ENCODE data around the gene KLHL40.

KLHL40 gene

GRCh38 chr3:42678447-42678846 lies 6.9 kb upstream of the KLHL40 start:
- DNase-seq (ENCODE audit: low spot score) = no peak
- in situ Hi-C loops (cut with MboI; ENCODE audit: low sequenced_read_pairs, unreplicated experiment) = no loop called here
- TF ChIP-seq CTCF (IDR thresholded peaks at IDR 0.05; ENCODE audit: borderline replicate concordance, control extremely low read depth, extremely low read depth, insufficient read depth, missing control alignments) = no peak

- TF ChIP-seq CTCF (IDR thresholded peaks at IDR 0.05; ENCODE audit: borderline replicate concordance, control extremely low read depth, extremely low read depth, insufficient read depth, missing control alignments) = no peak
- in situ Hi-C loops (cut with MboI; ENCODE audit: low sequenced_read_pairs, unreplicated experiment) = no loop called here
- no peak for DNase-seq (ENCODE audit: low spot score)
Observed at GRCh38 chr3:42680271-42680670, 5.1 kb upstream of the KLHL40 start.

- TF ChIP-seq CTCF (IDR thresholded peaks at IDR 0.05; ENCODE audit: borderline replicate concordance, control extremely low read depth, extremely low read depth, insufficient read depth, missing control alignments) = no peak
- no peak for DNase-seq (ENCODE audit: low spot score)
- in situ Hi-C loops (cut with MboI; ENCODE audit: low sequenced_read_pairs, unreplicated experiment) = no loop called here
Observed at GRCh38 chr3:42680806-42681205, 4.5 kb upstream of the KLHL40 start.

DNA sequence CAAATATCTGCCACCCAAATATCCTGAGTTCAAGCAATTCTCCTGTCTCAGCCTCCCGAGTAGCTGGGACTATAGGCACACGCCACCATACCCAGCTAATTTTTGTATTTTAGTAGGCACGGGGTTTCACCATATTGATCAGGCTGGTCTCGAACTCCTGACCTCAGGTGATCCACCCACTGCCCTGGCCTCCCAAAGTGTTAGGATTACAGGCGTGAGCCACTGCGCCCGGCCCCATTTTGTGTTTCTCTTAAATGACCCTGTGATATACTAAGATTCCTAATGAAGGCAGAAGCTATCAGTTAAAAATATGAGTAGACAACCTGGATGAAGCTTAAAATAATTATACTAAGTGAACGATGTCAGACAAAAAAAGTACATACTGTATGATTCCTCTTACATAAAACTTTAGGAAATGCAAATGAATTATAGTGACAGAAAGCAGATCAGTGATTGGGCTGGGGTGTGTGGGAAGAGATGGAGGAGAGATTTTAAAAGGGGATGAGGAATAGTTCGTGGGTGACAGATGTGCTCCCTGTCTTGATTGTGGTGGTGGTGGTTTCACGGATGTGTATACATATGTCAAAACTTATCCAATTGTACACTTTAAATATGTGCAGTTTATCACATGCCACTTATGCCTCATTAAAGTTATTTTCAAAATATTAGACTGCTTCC lies 3.8 kb upstream of the KLHL40 start:
- in situ Hi-C loops (cut with MboI; ENCODE audit: low sequenced_read_pairs, unreplicated experiment) = no loop called here
- TF ChIP-seq CTCF (IDR thresholded peaks at IDR 0.05; ENCODE audit: borderline replicate concordance, control extremely low read depth, extremely low read depth, insufficient read depth, missing control alignments) = no peak
- DNase-seq (ENCODE audit: low spot score) = no peak

DNA sequence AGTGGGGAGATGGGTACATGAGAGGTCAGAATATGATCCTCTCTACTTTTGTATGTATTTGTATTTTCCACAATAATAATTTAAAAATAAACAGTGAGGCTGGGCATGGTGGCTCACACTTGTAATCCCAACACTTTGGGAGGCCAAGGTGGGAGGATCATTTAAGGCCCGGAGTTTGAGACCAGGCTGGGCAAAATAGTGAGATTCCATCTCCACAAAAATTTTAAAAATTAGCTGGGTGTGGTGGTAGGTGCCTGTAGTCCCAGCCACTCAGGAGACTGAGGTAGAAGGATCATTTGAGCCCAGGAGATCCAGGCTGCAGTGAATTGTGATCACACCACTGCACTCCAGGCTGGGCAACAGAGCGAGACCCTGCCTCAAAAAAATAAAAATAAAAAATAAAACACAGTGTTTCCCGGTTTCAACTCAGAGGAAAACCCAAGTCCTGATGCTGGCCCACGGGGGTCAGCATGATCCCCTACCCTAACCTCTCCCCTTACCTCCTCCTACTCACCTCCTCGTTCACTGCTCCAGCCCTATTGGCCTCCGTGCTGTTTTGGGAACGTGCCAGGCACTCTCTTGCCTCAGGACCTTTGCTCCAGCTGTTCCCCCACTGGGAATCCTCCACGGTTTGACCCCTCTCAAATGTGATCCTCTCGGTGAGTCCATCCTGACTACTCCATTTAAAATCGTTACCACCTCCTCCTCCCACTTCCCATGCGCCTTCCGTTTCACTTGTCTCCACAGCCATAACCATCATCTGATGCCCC lies 2.9 kb upstream of the KLHL40 start:
- no peak for TF ChIP-seq CTCF (IDR thresholded peaks at IDR 0.05; ENCODE audit: borderline replicate concordance, control extremely low read depth, extremely low read depth, insufficient read depth, missing control alignments)
- no peak for DNase-seq (ENCODE audit: low spot score)
- in situ Hi-C loops (cut with MboI; ENCODE audit: low sequenced_read_pairs, unreplicated experiment) = no loop called here

GRCh38 chr3:42683875-42684598 lies 1.3 kb upstream of the KLHL40 start:
- in situ Hi-C loops (cut with MboI; ENCODE audit: low sequenced_read_pairs, unreplicated experiment) = no loop called here
- no peak for TF ChIP-seq CTCF (IDR thresholded peaks at IDR 0.05; ENCODE audit: borderline replicate concordance, control extremely low read depth, extremely low read depth, insufficient read depth, missing control alignments)
- DNase-seq (ENCODE audit: low spot score) = no peak

Measured in GM13976 (cell line).